AG09309 (cell line): ENCODE measurements around the gene GADL1.

Experiments used
- DNase-seq: peaks from one replicate; pipeline ENCODE4 v3.0.0-alpha.2; 2010; ENCODE audit warnings: low read depth
- H3K4me3 ChIP-seq: 2 replicates; pipeline ENCODE4 v1.5.1; 2011; ENCODE audit warnings: mild to moderate bottlenecking, low read depth, low read length, moderate library complexity; ENCODE audit not compliant: control insufficient read depth
- CTCF ChIP-seq: IDR thresholded peaks from 2 replicates; pipeline ENCODE4 v1.5.1; 2011; ENCODE audit warnings: mild to moderate bottlenecking, low read depth, low read length, inconsistent platforms; ENCODE audit not compliant: insufficient read depth, control insufficient read depth; ENCODE audit errors: missing control alignments

GADL1 gene

DNA sequence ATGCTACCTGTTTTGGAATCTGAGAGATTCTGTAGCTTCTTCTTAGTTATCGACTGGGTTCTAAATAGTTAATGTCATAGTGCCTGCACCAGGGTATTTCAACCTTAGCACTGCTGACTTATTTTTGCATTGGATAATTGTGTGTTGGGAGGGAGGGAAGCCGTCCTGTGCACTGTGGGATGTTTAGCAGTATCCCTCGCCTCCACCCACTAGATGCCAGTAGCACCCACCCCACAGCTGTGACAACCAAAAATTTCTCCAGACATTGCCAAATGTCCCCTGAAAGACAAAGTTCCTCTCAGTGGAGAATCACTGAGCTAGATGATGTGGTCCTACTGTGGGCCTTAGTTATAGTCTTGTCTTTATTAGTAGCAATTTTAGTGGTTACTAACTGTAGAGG, 199.8 kb downstream of the GADL1 start:
- no peak for TF ChIP-seq CTCF
- DNase-seq, result no peak
- no peak overlapping the region for H3K4me3 ChIP-seq

- no peak for TF ChIP-seq CTCF
- H3K4me3 ChIP-seq, result no peak overlapping the region
- DNase-seq, result no peak
Measured at GRCh38 chr3:30694148-30694547, 200.3 kb downstream of the GADL1 start.

- peak; percentile 76 for TF ChIP-seq CTCF
- peak; percentile 35 for DNase-seq
Measured at GRCh38 chr3:30693470-30694120, 200.9 kb downstream of the GADL1 start.

DNA sequence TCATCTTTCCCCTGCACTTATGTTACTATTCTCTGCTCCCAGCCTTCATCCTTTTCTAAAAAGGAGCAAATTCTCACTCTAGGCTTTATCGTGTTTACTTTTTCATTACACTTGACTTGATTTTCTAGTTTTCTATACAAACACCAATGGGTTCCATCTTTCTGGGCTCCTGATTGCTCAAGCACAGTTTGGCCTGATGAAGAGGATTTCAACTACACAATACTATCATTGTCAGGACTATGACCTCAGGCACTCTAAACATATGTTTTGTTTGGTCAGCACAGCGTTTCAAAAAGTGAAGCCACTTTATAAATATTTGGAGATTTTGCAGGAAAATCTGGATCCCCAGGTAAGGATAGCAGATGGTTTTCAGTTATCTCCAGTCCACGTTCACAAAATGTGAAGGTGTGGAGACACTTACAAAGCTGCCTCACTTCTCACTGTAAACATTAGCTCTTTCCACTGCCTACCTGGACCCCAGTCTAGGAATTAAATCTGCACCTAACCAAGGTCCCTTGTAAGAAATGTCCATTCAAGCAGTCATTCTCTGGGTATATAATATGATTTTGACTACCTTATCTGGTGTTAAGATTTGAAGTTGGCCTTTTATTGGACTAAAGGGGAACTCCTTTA, 201.8 kb downstream of the GADL1 start:
- DNase-seq, result no peak

More at GRCh38 chr3:30693470-30694120, 200.9 kb downstream of the GADL1 start:
- no peak overlapping the region for H3K4me3 ChIP-seq

DNA sequence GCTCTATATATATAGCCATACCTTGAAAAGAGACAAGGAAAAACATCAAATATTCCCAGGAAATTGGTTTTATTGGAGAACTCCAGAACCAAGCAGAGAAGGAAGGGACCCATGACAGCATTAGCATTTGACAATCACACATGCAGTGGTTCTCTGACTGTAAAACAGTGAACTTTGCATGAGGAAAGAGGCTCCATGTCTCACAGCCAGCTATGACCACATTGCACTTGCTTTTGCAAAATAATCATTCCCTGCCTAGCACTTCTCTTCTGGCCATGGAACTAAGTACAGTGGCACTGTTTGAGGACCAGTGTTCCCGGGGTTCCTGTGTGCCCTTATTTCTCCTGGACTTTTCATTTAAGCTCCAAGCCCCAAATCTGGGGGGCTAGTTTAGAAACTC, 202.5 kb downstream of the GADL1 start:
- no peak for TF ChIP-seq CTCF
- DNase-seq, result no peak

More for the DNA sequence above, 201.8 kb downstream of the GADL1 start:
- no peak for TF ChIP-seq CTCF
- H3K4me3 ChIP-seq, result no peak overlapping the region

GRCh38 chr3:30691249-30691880, 203.1 kb downstream of the GADL1 start:
- no peak for DNase-seq
- H3K4me3 ChIP-seq, result no peak overlapping the region
- TF ChIP-seq CTCF, result no peak

More for the DNA sequence above, 202.5 kb downstream of the GADL1 start:
- no peak overlapping the region for H3K4me3 ChIP-seq
